HAP-1 (cell line): Measurements from ENCODE around the gene TP53BP1.

ENCODE experiments used
- DNase-seq, 2 experiments: peaks; one replicate each; pipeline ENCODE4 v3.0.0-alpha.2; 2016 to 2020; ENCODE audit warnings: low spot score in 2 of 2
- H3K27me3 ChIP-seq: fragments of 250-450 bp; sonication (Bioruptor Pico); 2 replicates; pipeline ENCODE4 v1.5.1; 2020; ENCODE audit warnings: low read depth, mild to moderate bottlenecking, moderate library complexity
- H3K36me3 ChIP-seq: fragments of 250-450 bp; sonication (Bioruptor Pico); replicated peaks from 2 replicates; pipeline ENCODE4 v1.5.1; 2020; ENCODE audit warnings: mild to moderate bottlenecking
- H3K4me1 ChIP-seq: fragments of 250-450 bp; sonication (Bioruptor Pico); 2 replicates; pipeline ENCODE4 v1.5.1; 2020; ENCODE audit warnings: mild to moderate bottlenecking
- H3K4me3 ChIP-seq: fragments of 250-450 bp; sonication (Bioruptor Pico); 2 replicates; pipeline ENCODE4 v1.5.1; 2020; ENCODE audit warnings: mild to moderate bottlenecking, moderate library complexity
- H3K9me3 ChIP-seq: fragments of 250-450 bp; sonication (Bioruptor Pico); 2 replicates; pipeline ENCODE4 v1.5.1; 2020; ENCODE audit warnings: mild to moderate bottlenecking, moderate library complexity
- in situ Hi-C: fragments of 300-500 bp; cut with MboI; formaldehyde crosslinking; loops from 3 replicates; pipeline ENCODE4 v1.14.3; 2020; ENCODE audit warnings: low sequenced_read_pairs, inconsistent platforms, mixed read lengths

Gene TP53BP1

GRCh38 chr15:43525131-43525530 lies 32.2 kb upstream of the TP53BP1 start:
- Histone ChIP-seq H3K4me1 (no peaks in the 10 kb centered on the region), H3K4me3 (no peak overlapping the region), H3K36me3 (peaks cover 16% of the 10 kb centered on the region), H3K27me3 (no peaks in the 10 kb centered on the region), H3K9me3 (no peaks in the 10 kb centered on the region)
- in situ Hi-C loops, result no loop called here
- no peak for DNase-seq

GRCh38 chr15:43524254-43524845 lies 31.4 kb upstream of the TP53BP1 start:
- DNase-seq, result no peak
- peaks cover 16% of the 10 kb centered on the region for H3K36me3 ChIP-seq
- H3K4me3 ChIP-seq, result no peak overlapping the region

DNA sequence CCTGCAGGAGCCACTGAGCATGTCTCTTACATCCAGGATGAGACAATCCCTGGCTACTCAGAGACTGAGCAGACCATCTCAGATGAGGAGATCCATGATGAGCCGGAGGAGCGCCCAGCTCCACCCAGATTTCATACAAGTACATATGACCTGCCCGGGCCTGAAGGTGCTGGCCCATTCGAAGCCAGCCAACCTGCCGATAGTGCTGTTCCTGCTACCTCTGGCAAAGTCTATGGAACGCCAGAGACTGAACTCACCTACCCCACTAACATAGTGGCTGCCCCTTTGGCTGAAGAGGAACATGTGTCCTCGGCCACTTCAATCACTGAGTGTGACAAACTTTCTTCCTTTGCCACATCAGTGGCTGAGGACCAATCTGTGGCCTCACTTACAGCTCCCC lies 30.7 kb upstream of the TP53BP1 start:
- Histone ChIP-seq H3K4me1 (peaks cover 4% of the 10 kb centered on the region), H3K27me3 (no peaks in the 10 kb centered on the region), H3K9me3 (no peaks in the 10 kb centered on the region), H3K36me3 (peaks cover 16% of the 10 kb centered on the region), H3K4me3 (no peak overlapping the region)
- in situ Hi-C loops, result no loop called here
- no peak for DNase-seq

More at GRCh38 chr15:43524254-43524845, 31.4 kb upstream of the TP53BP1 start:
- Histone ChIP-seq H3K27me3 (no peaks in the 10 kb centered on the region), H3K9me3 (no peaks in the 10 kb centered on the region), H3K4me1 (no peaks in the 10 kb centered on the region)
- in situ Hi-C loops, result no loop called here

GRCh38 chr15:43522247-43522646 lies 29.3 kb upstream of the TP53BP1 start:
- H3K36me3 ChIP-seq, result peaks cover 16% of the 10 kb centered on the region
- no peaks in the 10 kb centered on the region for H3K27me3 ChIP-seq
- H3K4me1 ChIP-seq, result peaks cover 10% of the 10 kb centered on the region
- H3K4me3 ChIP-seq, result no peak overlapping the region
- no peak for DNase-seq
- in situ Hi-C loops, result no loop called here
- no peaks in the 10 kb centered on the region for H3K9me3 ChIP-seq

DNA sequence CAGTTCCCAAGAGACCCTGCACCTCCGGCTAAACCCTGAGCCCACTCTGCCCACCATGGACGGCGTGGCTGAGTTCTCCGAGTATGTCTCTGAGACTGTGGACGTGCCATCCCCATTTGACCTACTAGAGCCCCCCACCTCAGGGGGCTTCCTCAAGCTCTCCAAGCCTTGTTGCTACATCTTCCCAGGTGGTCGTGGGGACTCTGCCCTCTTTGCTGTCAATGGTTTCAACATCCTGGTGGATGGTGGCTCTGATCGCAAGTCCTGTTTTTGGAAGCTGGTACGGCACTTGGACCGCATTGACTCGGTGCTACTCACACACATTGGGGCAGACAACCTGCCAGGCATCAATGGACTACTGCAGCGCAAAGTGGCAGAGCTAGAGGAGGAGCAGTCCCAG lies 28.5 kb upstream of the TP53BP1 start:
- DNase-seq, result no peak
- Histone ChIP-seq H3K27me3 (no peaks in the 10 kb centered on the region), H3K9me3 (no peaks in the 10 kb centered on the region), H3K36me3 (peaks cover 16% of the 10 kb centered on the region), H3K4me3 (no peak overlapping the region), H3K4me1 (peaks cover 19% of the 10 kb centered on the region)
- in situ Hi-C loops, result no loop called here

- H3K4me3 ChIP-seq, result no peak overlapping the region
- peaks cover 13% of the 10 kb centered on the region for H3K36me3 ChIP-seq
- in situ Hi-C loops, result no loop called here
- no peaks in the 10 kb centered on the region for H3K9me3 ChIP-seq
- H3K4me1 ChIP-seq, result peaks cover 19% of the 10 kb centered on the region
- no peaks in the 10 kb centered on the region for H3K27me3 ChIP-seq
- no peak for DNase-seq
Observed at GRCh38 chr15:43520138-43520537, 27.2 kb upstream of the TP53BP1 start.

GRCh38 chr15:43519196-43519595 lies 26.2 kb upstream of the TP53BP1 start:
- peaks cover 13% of the 10 kb centered on the region for H3K36me3 ChIP-seq
- no peak for DNase-seq
- H3K4me3 ChIP-seq, result no peak overlapping the region
- H3K27me3 ChIP-seq, result no peaks in the 10 kb centered on the region
- peaks cover 19% of the 10 kb centered on the region for H3K4me1 ChIP-seq
- no peaks in the 10 kb centered on the region for H3K9me3 ChIP-seq
- in situ Hi-C loops, result no loop called here

DNA sequence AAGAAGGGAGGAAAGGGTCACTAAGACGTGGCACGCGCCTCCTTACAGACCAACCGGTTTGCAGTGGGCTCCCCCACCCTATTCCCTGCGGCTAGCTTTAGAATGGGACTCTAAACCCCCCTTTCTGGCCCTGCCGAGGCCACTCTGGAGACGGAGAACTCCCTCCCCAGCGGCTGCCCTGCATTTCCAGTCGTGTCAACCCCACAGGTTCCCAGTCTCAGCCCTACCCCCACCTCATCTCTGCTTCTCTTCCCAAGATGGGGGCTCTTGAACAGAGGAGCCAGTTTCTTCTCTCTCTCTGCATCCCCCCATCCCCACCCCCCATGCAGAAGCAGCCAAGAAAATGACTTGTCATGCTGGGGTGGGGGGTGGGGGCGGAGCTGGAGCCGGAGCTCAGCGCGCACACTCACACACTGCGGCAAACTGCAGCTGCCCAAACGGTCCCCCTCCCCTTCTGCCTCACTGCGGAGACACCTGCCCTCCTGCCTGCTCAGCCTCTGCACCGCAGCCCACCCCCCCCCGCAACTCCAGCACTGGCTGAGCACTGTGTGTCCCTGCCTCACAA lies 25.3 kb upstream of the TP53BP1 start:
- in situ Hi-C loops, result no loop called here
- H3K9me3 ChIP-seq, result no peaks in the 10 kb centered on the region
- H3K27me3 ChIP-seq, result no peaks in the 10 kb centered on the region
- peaks cover 13% of the 10 kb centered on the region for H3K36me3 ChIP-seq
- H3K4me3 ChIP-seq, result peak overlapping the region; percentile 40
- H3K4me1 ChIP-seq, result peaks cover 19% of the 10 kb centered on the region
- DNase-seq, result peak; percentile 33 to 46

GRCh38 chr15:43517354-43518196 lies 24.6 kb upstream of the TP53BP1 start, which contains the start of gene MAP1A:
Gene MAP1A, plus strand, starts transcription at chr15:43517608. Its CDS starts 3,866 bp downstream, at chr15:43521474.
- in situ Hi-C loops, result no loop called here
- H3K4me3 ChIP-seq, result peak within 1 kb of the TSS; percentile 40

DNA sequence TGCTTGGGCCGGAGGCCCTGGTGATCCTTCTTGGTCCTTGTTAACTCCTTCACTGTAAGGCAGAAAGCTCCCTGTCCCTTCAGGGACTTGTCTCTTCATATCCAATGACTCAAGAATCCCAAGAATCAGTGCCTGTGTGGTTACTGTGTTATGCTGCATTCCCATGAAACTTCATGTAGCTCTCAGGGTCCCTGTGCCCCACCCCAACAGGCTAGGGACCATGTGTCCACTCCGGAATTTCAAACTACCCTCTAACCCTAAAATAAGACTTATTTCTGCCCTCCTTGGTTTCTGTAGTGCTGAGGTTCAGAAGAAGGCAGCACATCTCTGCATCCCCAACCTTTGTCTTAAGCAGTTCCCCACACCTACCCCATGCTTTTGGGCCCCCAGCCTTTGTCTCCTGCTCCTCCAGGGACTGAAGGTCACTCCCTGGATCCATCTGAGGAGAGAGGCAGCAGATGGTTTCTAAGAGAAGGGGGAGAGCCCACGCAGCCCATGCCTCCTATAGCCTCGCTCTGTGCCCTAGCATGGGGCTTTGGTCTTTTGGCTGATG lies 23.9 kb upstream of the TP53BP1 start:
- no peak overlapping the region; the same call in none of the 2 replicates for H3K4me3 ChIP-seq
- peaks cover 19% of the 10 kb centered on the region for H3K4me1 ChIP-seq
- H3K27me3 ChIP-seq, result no peaks in the 10 kb centered on the region
- DNase-seq, result no peak
- in situ Hi-C loops, result no loop called here
- peaks cover 8% of the 10 kb centered on the region; the same call in 1 of the 2 replicates for H3K36me3 ChIP-seq
- no peaks in the 10 kb centered on the region for H3K9me3 ChIP-seq

More at GRCh38 chr15:43517354-43518196, 24.6 kb upstream of the TP53BP1 start, which contains the start of gene MAP1A:
- peak; percentile 43 to 80 for DNase-seq
- Histone ChIP-seq H3K4me1 (peaks cover 19% of the 10 kb centered on the region), H3K9me3 (no peaks in the 10 kb centered on the region), H3K27me3 (no peaks in the 10 kb centered on the region), H3K36me3 (peaks cover 9% of the 10 kb centered on the region)

GRCh38 chr15:43516185-43516584 lies 23.2 kb upstream of the TP53BP1 start:
- Histone ChIP-seq H3K36me3 (peaks cover 3% of the 10 kb centered on the region; the same call in 1 of the 2 replicates), H3K4me1 (peaks cover 21% of the 10 kb centered on the region), H3K27me3 (no peaks in the 10 kb centered on the region), H3K9me3 (no peaks in the 10 kb centered on the region), H3K4me3 (no peak overlapping the region)
- in situ Hi-C loops, result no loop called here
- no peak for DNase-seq

GRCh38 chr15:43515741-43516140 lies 22.8 kb upstream of the TP53BP1 start:
- Histone ChIP-seq H3K4me1 (peaks cover 23% of the 10 kb centered on the region), H3K27me3 (no peaks in the 10 kb centered on the region), H3K36me3 (no peaks in the 10 kb centered on the region), H3K9me3 (no peaks in the 10 kb centered on the region), H3K4me3 (no peak overlapping the region)
- in situ Hi-C loops, result no loop called here
- no peak for DNase-seq

DNA sequence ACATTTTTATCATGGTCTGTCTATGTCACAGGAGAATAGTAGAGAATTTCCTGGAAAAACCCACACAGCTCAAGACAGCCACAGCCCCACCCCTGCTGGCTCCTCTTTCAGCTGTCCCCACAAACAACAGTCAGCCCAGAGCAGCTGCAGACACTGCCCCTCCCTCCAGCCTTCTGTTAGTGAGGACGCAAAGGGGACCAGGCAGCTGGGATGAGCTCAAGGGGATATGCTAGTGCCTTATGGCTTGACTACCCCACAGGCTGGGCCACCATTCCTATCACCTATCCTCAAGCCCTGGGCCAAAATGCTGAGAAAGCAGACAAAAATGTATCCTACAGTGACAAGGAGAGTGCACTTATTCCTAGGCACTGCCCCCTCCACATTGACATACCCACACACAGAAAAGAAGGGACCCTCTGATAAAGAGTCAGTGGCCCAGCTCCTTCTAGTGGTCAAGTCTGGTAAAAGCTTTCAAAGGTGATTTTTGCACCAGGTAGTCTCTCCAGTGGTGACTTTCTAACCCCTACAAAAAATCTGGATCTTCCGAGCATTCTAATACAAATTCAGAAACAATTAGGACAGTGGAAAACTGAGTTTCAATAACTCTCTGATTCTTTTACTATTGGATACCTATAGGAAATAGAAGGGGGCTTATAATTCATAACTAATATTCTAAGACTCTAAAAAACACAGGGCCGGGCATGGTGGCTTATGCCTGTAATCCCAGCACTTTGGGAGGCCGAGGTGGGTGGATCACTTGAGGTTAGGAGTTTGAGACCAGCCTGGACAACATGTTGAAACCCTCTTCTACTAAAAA lies 21.5 kb upstream of the TP53BP1 start:
- in situ Hi-C loops, result no loop called here
- Histone ChIP-seq H3K4me3 (no peak overlapping the region), H3K4me1 (peaks cover 24% of the 10 kb centered on the region), H3K9me3 (no peaks in the 10 kb centered on the region), H3K27me3 (no peaks in the 10 kb centered on the region), H3K36me3 (no peaks in the 10 kb centered on the region)
- peak in 1 of 2 experiments; percentile 48 for DNase-seq
